Esophagus muscularis mucosa (tissue), 4 donors: ENCODE data around the gene NKAIN2. TPM values are rescaled to one million over a fixed set of nuclear protein-coding genes. Genes with fewer than 3 reads are reported as not detected.

Experiments used
- DNase-seq: peaks from one replicate; pipeline ENCODE4 v3.0.0-alpha.2; 2017; ENCODE audit errors: extremely low spot score
- H3K27ac ChIP-seq, 4 donors: fragments of 200-600 bp; sonication (generic); replicated peaks in 1 of 4; 1 replicate in 3 of 4; 2 replicates in 1 of 4; pipeline ENCODE4 v1.5.1; 2016 to 2019; ENCODE audit warnings: mild to moderate bottlenecking in 1 of 4
- H3K27me3 ChIP-seq, 4 donors: fragments of 200-600 bp; sonication (generic); one replicate each; pipeline versions ENCODE4 v1.5.1 to v1.6.0; 2016 to 2019
- H3K36me3 ChIP-seq, 4 donors: fragments of 200-600 bp; sonication (generic); one replicate each; pipeline ENCODE4 v1.5.1; 2016 to 2019
- H3K4me1 ChIP-seq, 4 donors: fragments of 200-600 bp; sonication (generic); one replicate each; pipeline ENCODE4 v1.5.1; 2016 to 2019
- H3K4me3 ChIP-seq, 4 donors: fragments of 200-600 bp; sonication (generic); 1 replicate in 2 of 4; 2 replicates in 2 of 4; pipeline ENCODE4 v1.5.1; 2016 to 2019; ENCODE audit warnings: mild to moderate bottlenecking in 4 of 4, moderate library complexity in 1 of 4
- H3K9me3 ChIP-seq, 4 donors: fragments of 200-600 bp; sonication (generic); 1 replicate in 3 of 4; 2 replicates in 1 of 4; pipeline ENCODE4 v1.5.1; 2016 to 2019
- CTCF ChIP-seq, 3 experiments: fragments of 200-600 bp in 2 of 3; fragments of 450-650 bp in 1 of 3; sonication (generic) in 2 of 3; IDR thresholded peaks; one replicate each; pipeline ENCODE4 v1.5.1; 2017 to 2019; ENCODE audit warnings: antibody characterized with exemption in 3 of 3, mild to moderate bottlenecking in 2 of 3, moderate library complexity in 1 of 3
- EP300 ChIP-seq: sonication (generic); formaldehyde crosslinking; IDR thresholded peaks from one replicate; pipeline ENCODE4 v1.6.1; 2017; ENCODE audit warnings: antibody characterized with exemption
- POLR2A ChIP-seq: fragments of 450-650 bp; IDR thresholded peaks from one replicate; pipeline ENCODE4 v1.6.1; 2017; ENCODE audit warnings: antibody characterized with exemption, moderate library complexity, mild to moderate bottlenecking, low read depth
- POLR2AphosphoS5 ChIP-seq, 2 donors: sonication (generic); formaldehyde crosslinking; IDR thresholded peaks; one replicate each; pipeline ENCODE4 v1.6.1; 2017; ENCODE audit warnings: antibody characterized with exemption in 2 of 2
- WGBS: methylation state at CpG from one replicate; pipeline ENCODE4 v1.1.5; 2018; 5-methylcytosine and 5-hydroxymethylcytosine counted together
- intact Hi-C: fragments of 100-400 bp; cut with DNase I; formaldehyde crosslinking; loops from one replicate; pipeline ENCODE4 v1.15.1; 2023
- total RNA-seq, 4 donors: library from RNA; depleted of rRNA; stranded (reverse); fragments of >200 nt; gene quantifications; one replicate each; pipeline versions ENCODE4 v1.1.0 to v1.2.1, GENCODE V29; 2016

The NKAIN2 gene
- total RNA-seq, 4 donors from 2014 or later, result 0.11 to 0.66 (median 0.13) TPM; not detected in 1

- Histone ChIP-seq H3K27me3 (no peaks in the 10 kb centered on the region), H3K27ac (no peak overlapping the region), H3K36me3 (no peaks in the 10 kb centered on the region), H3K4me1 (peaks cover 0 to 13% (median 8%) of the 10 kb centered on the region in 4 donors), H3K4me3 (no peak overlapping the region), H3K9me3 (no peaks in the 10 kb centered on the region)
- TF ChIP-seq POLR2AphosphoS5 (IDR thresholded peaks at IDR 0.05) (no peak), EP300 (no peak)
- intact Hi-C loops, result no loop called here
- WGBS, result 84% methylated on average over 2 of the region's 2 CpGs
- no peak for DNase-seq
Measured at GRCh38 chr6:124748778-124749177, 945.1 kb downstream of the NKAIN2 start.

DNA sequence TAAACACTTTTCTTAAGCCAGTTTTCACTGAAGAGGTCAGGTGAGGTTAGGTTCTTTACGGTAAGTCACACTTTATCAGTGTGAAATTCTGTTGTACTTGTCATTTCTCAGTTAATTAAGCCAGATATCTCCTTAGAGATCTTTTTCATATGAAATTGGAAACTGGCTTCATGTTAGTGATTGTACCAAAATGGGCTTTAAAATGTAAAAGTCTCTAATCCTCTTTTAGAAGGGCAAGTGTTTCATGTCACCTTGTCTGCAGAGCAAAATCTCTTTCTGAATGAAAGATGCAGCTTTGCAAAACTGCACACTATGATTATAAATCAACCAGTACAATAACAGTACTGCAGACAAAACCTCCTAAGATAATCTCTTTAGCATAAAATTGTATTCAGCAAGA is 949.3 kb downstream of the NKAIN2 start:
- Histone ChIP-seq H3K4me3 (no peak overlapping the region), H3K9me3 (no peaks in the 10 kb centered on the region), H3K27me3 (no peaks in the 10 kb centered on the region), H3K27ac (no peak overlapping the region), H3K36me3 (no peaks in the 10 kb centered on the region), H3K4me1 (peaks cover 0 to 4% (median 0%) of the 10 kb centered on the region in 4 donors)
- 38% methylated on average over 1 of the region's 1 CpG for WGBS
- TF ChIP-seq POLR2A (no peak), POLR2AphosphoS5 (IDR thresholded peaks at IDR 0.05) (no peak), CTCF (IDR thresholded peaks at IDR 0.05) (no peak), EP300 (no peak)
- intact Hi-C loops, result no loop called here
- no peak for DNase-seq

DNA sequence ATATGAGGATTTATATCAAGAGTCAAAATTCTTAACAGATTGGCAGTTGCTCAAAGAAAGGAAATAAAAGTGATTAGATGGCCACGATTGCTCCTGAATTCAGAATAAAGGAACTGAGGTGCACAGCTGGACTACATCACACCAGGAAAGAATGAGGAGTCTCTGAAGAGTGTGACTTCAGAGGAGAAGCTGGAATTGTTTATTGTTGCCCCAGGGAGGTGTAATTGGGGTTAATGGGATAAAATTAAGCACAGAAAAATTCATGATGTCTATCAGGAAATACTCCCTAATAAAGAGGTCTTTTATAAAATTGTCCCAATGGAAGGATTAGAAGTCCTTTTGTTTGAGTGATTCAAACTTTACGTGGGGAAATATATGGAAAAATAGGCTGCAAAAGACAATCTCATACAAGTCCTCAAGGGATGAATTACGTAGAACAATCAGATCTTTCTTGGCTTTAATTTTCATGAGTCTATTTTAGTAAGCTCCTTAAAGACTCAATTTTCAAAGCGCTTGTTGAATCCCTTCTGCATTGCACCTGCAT is 950.0 kb downstream of the NKAIN2 start:
- H3K36me3 ChIP-seq, result no peaks in the 10 kb centered on the region
- no peak overlapping the region for H3K27ac ChIP-seq
- TF ChIP-seq EP300, result no peak
- TF ChIP-seq POLR2A, result no peak
- no peak for TF ChIP-seq CTCF (IDR thresholded peaks at IDR 0.05)
- no peak for TF ChIP-seq POLR2AphosphoS5 (IDR thresholded peaks at IDR 0.05)
- DNase-seq, result no peak
- WGBS, result 72% methylated on average over 4 of the region's 4 CpGs
- intact Hi-C loops, result no loop called here
- peaks cover 0 to 4% (median 0%) of the 10 kb centered on the region in 4 donors for H3K4me1 ChIP-seq
- H3K27me3 ChIP-seq, result no peaks in the 10 kb centered on the region
- H3K4me3 ChIP-seq, result no peak overlapping the region
- H3K9me3 ChIP-seq, result no peaks in the 10 kb centered on the region

- WGBS, result 100% methylated on average over 2 of the region's 2 CpGs
- H3K27me3 ChIP-seq, result no peaks in the 10 kb centered on the region
- no peaks in the 10 kb centered on the region for H3K9me3 ChIP-seq
- no peak overlapping the region for H3K4me3 ChIP-seq
- no peak overlapping the region for H3K27ac ChIP-seq
- H3K4me1 ChIP-seq, result peaks cover 0 to 4% (median 0%) of the 10 kb centered on the region in 4 donors
- TF ChIP-seq EP300 (no peak), POLR2AphosphoS5 (IDR thresholded peaks at IDR 0.05) (no peak), POLR2A (no peak), CTCF (IDR thresholded peaks at IDR 0.05) (no peak)
- intact Hi-C loops, result no loop called here
- DNase-seq, result no peak
- no peaks in the 10 kb centered on the region for H3K36me3 ChIP-seq
Measured at GRCh38 chr6:124755321-124755720, 951.7 kb downstream of the NKAIN2 start.

DNA sequence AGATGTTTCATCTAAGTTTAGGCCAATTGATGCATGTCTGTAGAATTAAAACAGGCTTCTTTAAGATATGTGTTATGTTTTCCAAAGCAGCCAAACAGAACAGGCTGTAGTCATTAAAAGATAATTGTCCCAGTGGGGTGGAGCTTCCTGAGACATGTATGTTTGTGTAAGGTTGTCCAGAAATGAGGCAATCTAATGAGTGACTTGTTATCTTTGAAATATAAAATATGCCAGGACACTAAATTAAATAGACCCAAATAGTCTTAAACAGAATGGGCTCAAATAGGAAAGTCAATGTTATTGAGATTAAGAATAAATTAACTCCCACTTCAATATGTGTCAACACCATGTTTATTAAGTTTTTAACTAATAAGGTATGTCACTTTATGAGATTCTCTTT is 953.9 kb downstream of the NKAIN2 start:
- TF ChIP-seq POLR2AphosphoS5 (IDR thresholded peaks at IDR 0.05) (no peak), POLR2A (no peak), EP300 (no peak), CTCF (IDR thresholded peaks at IDR 0.05) (no peak)
- no peak for DNase-seq
- Histone ChIP-seq H3K27ac (no peak overlapping the region), H3K9me3 (no peaks in the 10 kb centered on the region), H3K27me3 (no peaks in the 10 kb centered on the region), H3K4me1 (peaks cover 0 to 4% (median 0%) of the 10 kb centered on the region in 4 donors), H3K36me3 (no peaks in the 10 kb centered on the region), H3K4me3 (no peak overlapping the region)
- intact Hi-C loops, result no loop called here
